Stimulated activated naive CD8-positive, alpha-beta T cell treated with anti-CD3 and anti-CD28 coated beads, Interleukin-15, amount 100 ng/mL, for 72 hours (primary cell): ENCODE measurements around the gene CFAP97.
"Not testable (repeated sequence)": the region's sequence is repeated elsewhere in the genome, so short reads cannot be mapped to it uniquely, and the experiment has no call there.

Experiments used
- ATAC-seq: fragments of 150-1000 bp; cut with Tn5 transposase; 2 replicates; pipeline ENCODE4 v1.10.0; 2021; ENCODE audit warnings: mild to moderate bottlenecking, moderate library complexity
- DNase-seq, 2 donors: peaks; one replicate each; pipeline ENCODE4 v3.0.0; 2021 to 2022
- H3K27ac Mint-ChIP-seq, 2 donors: one replicate each; pipeline ENCODE4 v1.8.0; 2022; ENCODE audit warnings: mild to moderate bottlenecking in 2 of 2, mixed read lengths in 2 of 2, moderate library complexity in 2 of 2
- H3K27me3 Mint-ChIP-seq: one replicate; pipeline ENCODE4 v1.8.0; 2022; ENCODE audit warnings: mixed read lengths
- H3K4me1 Mint-ChIP-seq: one replicate; pipeline ENCODE4 v1.8.0; 2022; ENCODE audit warnings: mild to moderate bottlenecking, mixed read lengths
- H3K4me3 Mint-ChIP-seq, 2 donors: one replicate each; pipeline ENCODE4 v1.8.0; 2022; ENCODE audit warnings: mild to moderate bottlenecking in 2 of 2, mixed read lengths in 2 of 2, moderate library complexity in 1 of 2
- H3K9me3 Mint-ChIP-seq, 2 donors: one replicate each; pipeline ENCODE4 v1.8.0; 2022; ENCODE audit warnings: mixed read lengths in 2 of 2

CFAP97 gene

GRCh38 chr4:185203486-185204237 is at the start of gene CFAP97:
Gene CFAP97 (minus strand): TSS chr4:185204000. CDS start chr4:185191196, 12,804 bp downstream.
- Mint-ChIP-seq H3K4me1 (peaks cover 42% of the 10 kb centered on the region), H3K4me3 (peak within 1 kb of the TSS; percentile 91 to 95), H3K27ac (peak within 1 kb of the TSS; percentile 95 to 98), H3K9me3 (no peaks in the 10 kb centered on the region), H3K27me3 (no peaks in the 10 kb centered on the region)
- DNase-seq (peak; percentile 75 to 77), ATAC-seq (peak; percentile 91)

- no peaks in the 10 kb centered on the region for H3K9me3 Mint-ChIP-seq
- H3K27me3 Mint-ChIP-seq, result no peaks in the 10 kb centered on the region
- H3K4me3 Mint-ChIP-seq, result no peak overlapping the region
- DNase-seq, result no peak
- no peak overlapping the region for H3K27ac Mint-ChIP-seq
- ATAC-seq, result no peak
- H3K4me1 Mint-ChIP-seq, result peaks cover 38% of the 10 kb centered on the region
Observed at GRCh38 chr4:185249105-185249504, 45.3 kb upstream of the CFAP97 start.

- Mint-ChIP-seq H3K27me3 (no peaks in the 10 kb centered on the region), H3K27ac (peak overlapping the region in 1 of 2 donors; percentile 30), H3K9me3 (no peaks in the 10 kb centered on the region), H3K4me3 (no peak overlapping the region), H3K4me1 (peaks cover 43% of the 10 kb centered on the region)
- no peak for ATAC-seq
- DNase-seq, result no peak
Observed at GRCh38 chr4:185248393-185249039, 44.7 kb upstream of the CFAP97 start.

DNA sequence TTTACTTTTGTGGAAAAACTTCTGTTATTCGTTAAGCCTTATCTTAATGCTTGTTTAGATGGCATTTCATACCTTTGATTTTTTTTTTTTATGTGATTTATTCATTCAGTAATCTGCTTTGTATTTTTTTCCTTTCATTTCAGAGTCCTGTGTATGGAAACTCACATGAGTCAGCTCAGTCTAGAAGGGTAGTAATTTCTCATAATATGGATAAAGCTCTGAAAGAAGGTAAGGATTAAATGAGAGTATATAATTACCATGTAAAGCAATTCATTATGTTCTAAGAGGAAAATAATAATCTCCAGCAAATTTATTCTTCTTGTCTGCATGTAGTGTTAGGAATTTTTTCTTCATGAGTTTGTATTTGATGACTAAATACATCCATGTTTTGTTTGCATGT is 43.4 kb upstream of the CFAP97 start:
- no peaks in the 10 kb centered on the region for H3K27me3 Mint-ChIP-seq
- H3K9me3 Mint-ChIP-seq, result no peaks in the 10 kb centered on the region
- peak overlapping the region; percentile 93 to 97 for H3K27ac Mint-ChIP-seq
- peak overlapping the region; percentile 45 to 71 for H3K4me3 Mint-ChIP-seq
- H3K4me1 Mint-ChIP-seq, result peaks cover 56% of the 10 kb centered on the region
- DNase-seq (no peak), ATAC-seq (peak; percentile 71)

GRCh38 chr4:185246453-185246852 is 42.7 kb upstream of the CFAP97 start:
- ATAC-seq (no peak), DNase-seq (no peak)
- Mint-ChIP-seq H3K4me3 (peak overlapping the region; percentile 36 to 39), H3K4me1 (peaks cover 51% of the 10 kb centered on the region), H3K27ac (peak overlapping the region; percentile 93 to 97), H3K27me3 (no peaks in the 10 kb centered on the region), H3K9me3 (no peaks in the 10 kb centered on the region)

DNA sequence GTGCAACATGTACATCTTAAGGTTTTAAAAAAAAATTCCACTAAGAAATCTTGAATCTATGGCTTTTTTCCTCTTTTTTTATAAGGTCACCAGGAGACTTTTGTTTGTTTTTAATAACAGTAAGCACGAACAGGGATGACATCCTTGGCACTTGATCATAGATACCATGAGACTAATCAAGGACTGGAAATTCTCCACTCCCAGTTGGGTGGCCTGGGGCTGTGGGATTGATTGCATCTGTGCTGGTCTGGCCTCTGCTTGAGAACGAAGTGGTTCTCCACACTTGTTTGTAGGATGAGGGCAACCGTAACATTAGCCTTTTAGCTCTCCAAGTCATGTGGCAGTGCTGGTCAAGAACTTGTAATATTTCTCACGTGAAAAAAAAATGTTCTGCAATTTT is 41.0 kb upstream of the CFAP97 start:
- DNase-seq (no peak), ATAC-seq (no peak)
- Mint-ChIP-seq H3K4me1 (peaks cover 45% of the 10 kb centered on the region), H3K9me3 (no peaks in the 10 kb centered on the region), H3K27ac (no peak overlapping the region), H3K4me3 (no peak overlapping the region), H3K27me3 (no peaks in the 10 kb centered on the region)

GRCh38 chr4:185243879-185244278 is 40.1 kb upstream of the CFAP97 start:
- Mint-ChIP-seq H3K4me1 (peaks cover 45% of the 10 kb centered on the region), H3K9me3 (no peaks in the 10 kb centered on the region), H3K27me3 (no peaks in the 10 kb centered on the region), H3K27ac (no peak overlapping the region), H3K4me3 (no peak overlapping the region)
- DNase-seq (no peak), ATAC-seq (no peak)

GRCh38 chr4:185242749-185243533 is 39.1 kb upstream of the CFAP97 start:
- no peak for DNase-seq
- Mint-ChIP-seq H3K4me1 (peaks cover 46% of the 10 kb centered on the region), H3K4me3 (no peak overlapping the region), H3K27me3 (no peaks in the 10 kb centered on the region), H3K9me3 (no peaks in the 10 kb centered on the region), H3K27ac (no peak overlapping the region)
- no peak for ATAC-seq

DNA sequence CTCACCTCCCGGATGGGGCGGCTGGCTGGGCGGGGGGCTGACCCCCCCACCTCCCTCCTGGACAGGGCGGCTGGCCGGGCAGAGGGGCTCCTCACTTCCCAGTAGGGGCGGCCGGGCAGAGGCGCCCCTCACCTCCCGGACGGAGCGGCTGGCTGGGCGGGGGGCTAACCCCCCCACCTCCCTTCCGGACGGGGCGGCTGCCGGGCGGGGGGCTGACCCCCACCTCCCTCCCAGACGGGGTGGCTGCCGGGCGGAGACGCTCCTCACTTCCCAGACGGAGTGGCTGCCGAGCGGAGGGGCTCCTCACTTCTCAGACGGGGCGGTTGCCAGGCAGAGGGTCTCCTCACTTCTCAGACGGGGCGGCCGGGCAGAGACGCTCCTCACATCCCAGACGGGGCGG is 36.7 kb upstream of the CFAP97 start:
- H3K27me3 Mint-ChIP-seq, ATAC-seq, H3K9me3 Mint-ChIP-seq, DNase-seq, H3K4me3 Mint-ChIP-seq, H3K27ac Mint-ChIP-seq: not testable (repeated sequence)
- H3K4me1 Mint-ChIP-seq, result peaks cover 28% of the 10 kb centered on the region

DNA sequence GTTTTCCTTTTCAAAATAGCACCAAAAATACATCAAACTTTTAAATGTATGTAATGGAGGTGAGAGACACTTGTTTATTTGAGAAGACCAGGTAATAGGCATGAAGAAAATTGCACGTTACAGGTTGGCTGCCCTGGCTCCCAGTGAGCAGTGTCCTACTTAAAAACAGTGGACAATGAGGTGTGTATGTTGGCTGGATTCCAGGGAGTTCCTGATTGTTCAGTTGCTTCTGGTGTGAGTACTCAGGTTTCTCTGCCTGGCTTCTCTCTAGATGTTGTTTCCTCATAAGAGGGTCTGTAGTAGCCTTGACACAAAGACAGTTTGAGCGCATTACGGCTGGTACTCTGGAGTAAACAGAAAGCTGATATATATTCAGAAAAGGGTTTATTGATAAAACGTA is 35.0 kb upstream of the CFAP97 start:
- Mint-ChIP-seq H3K27me3 (no peaks in the 10 kb centered on the region), H3K4me1 (peaks cover 24% of the 10 kb centered on the region), H3K27ac (no peak overlapping the region), H3K4me3 (no peak overlapping the region), H3K9me3 (no peaks in the 10 kb centered on the region)
- DNase-seq (no peak), ATAC-seq (no peak)

- Mint-ChIP-seq H3K4me1 (peaks cover 19% of the 10 kb centered on the region), H3K9me3 (no peaks in the 10 kb centered on the region), H3K4me3 (peak overlapping the region; percentile 47 to 59), H3K27me3 (no peaks in the 10 kb centered on the region), H3K27ac (peak overlapping the region in 1 of 2 donors; percentile 1)
- ATAC-seq (peak; percentile 91), DNase-seq (peak in 1 of 2 donors; percentile 16)
Observed at GRCh38 chr4:185238215-185238681, 34.4 kb upstream of the CFAP97 start.

DNA sequence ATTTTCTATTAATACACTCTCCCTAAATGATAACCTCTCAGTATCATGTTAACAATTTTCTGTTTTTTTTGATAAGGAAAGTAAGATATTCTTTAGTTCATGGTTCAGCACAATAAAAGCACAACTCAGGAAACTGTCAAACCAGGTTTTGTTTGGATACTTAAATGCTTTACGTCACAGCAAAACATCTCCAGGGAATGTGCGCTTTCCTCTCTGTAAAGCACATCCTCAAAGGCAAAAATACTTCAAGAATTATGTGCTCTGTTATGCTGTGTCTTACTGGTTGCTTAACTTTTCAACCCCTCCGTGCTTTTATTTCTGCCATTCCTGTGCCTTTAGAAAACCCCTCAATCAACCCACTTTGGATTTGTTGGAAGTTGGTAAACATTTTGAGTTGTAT is 33.4 kb upstream of the CFAP97 start:
- Mint-ChIP-seq H3K27ac (no peak overlapping the region), H3K9me3 (no peaks in the 10 kb centered on the region), H3K4me1 (peaks cover 8% of the 10 kb centered on the region), H3K27me3 (no peaks in the 10 kb centered on the region), H3K4me3 (no peak overlapping the region)
- ATAC-seq (no peak), DNase-seq (no peak)

GRCh38 chr4:185235843-185236503 is 32.2 kb upstream of the CFAP97 start:
- no peak for DNase-seq
- Mint-ChIP-seq H3K4me1 (peaks cover 8% of the 10 kb centered on the region), H3K9me3 (no peaks in the 10 kb centered on the region), H3K27me3 (no peaks in the 10 kb centered on the region), H3K4me3 (no peak overlapping the region), H3K27ac (no peak overlapping the region)
- ATAC-seq, result no peak

GRCh38 chr4:185235119-185235842 is 31.5 kb upstream of the CFAP97 start:
- Mint-ChIP-seq H3K4me1 (peaks cover 8% of the 10 kb centered on the region), H3K27ac (no peak overlapping the region), H3K27me3 (no peaks in the 10 kb centered on the region), H3K4me3 (no peak overlapping the region), H3K9me3 (no peaks in the 10 kb centered on the region)
- ATAC-seq, result no peak
- no peak for DNase-seq

DNA sequence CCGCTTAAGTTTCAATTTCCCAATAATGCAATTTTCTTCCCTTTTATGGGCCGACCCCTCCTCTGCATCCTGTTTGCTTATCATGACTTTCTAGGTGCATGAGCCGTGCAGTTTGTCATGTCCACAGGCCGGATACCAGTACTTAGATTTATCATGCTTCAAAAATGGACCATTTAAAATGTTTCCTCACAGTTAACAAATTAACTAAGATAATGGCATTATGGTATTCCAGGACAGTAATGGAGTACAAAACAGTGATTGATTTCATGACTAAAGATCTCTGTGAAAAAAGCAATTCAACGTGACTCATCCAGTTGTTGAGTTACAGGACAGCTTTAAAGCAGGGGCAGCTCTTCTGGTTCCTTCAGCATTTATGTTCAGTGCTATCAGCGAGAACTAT is 28.6 kb upstream of the CFAP97 start:
- Mint-ChIP-seq H3K27ac (no peak overlapping the region), H3K9me3 (no peaks in the 10 kb centered on the region), H3K4me3 (no peak overlapping the region), H3K4me1 (no peaks in the 10 kb centered on the region), H3K27me3 (no peaks in the 10 kb centered on the region)
- ATAC-seq (no peak), DNase-seq (no peak)
